HT1080 (cell line): ENCODE data around the gene PP2D1. TPM values are rescaled to one million over a fixed set of nuclear protein-coding genes. Genes with fewer than 3 reads are reported as not detected.
"Not testable (repeated sequence)": the region's sequence is repeated elsewhere in the genome, so short reads cannot be mapped to it uniquely, and the experiment has no call there.

Experiments used
- DNase-seq: peaks from one replicate; pipeline ENCODE4 v3.0.0-alpha.2; 2015; ENCODE audit warnings: low read depth
- polyA plus RNA-seq, 2 experiments: library from polyadenylated mRNA; depleted of rRNA; stranded (reverse); fragments of >200 nt; gene quantifications; 2 replicates each; pipeline ENCODE4 v1.2.3, GENCODE V29; 2015
- total RNA-seq: library from RNA; depleted of rRNA; stranded (reverse); fragments of >200 nt; shearing (Covaris generic); gene quantifications from 2 replicates; pipeline ENCODE4 v1.2.3, GENCODE V29; 2014; rRNA removed

Gene PP2D1, protein sequence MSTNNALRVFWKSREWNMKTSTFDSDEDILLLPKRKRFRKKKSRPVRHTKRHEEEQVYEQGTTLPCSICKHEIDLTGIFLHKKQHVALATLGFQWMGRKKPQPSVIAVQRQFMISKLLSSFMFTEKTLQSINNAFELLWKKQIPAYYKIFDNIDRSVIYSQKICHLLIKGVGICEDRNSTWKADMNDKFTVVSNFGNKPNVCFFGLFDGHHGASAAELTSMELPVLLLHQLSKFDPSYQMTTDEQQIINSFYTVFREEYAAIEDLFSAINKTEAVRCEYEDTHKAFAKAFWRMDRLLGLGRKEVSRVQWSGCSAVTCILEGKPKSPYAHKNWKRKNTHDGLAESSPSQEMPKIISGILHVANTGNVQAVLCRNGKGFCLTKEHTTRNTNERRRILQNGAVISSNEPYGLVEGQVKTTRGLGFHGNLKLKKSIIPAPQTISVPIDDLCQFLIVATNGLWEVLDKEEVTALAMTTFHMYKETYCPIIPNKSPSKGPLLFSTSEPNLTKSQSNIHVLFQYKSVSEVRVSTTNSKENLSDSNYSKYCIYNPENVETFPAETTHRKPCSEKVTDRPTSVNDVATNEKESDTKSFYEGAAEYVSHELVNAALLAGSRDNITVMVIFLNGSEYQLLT
- total RNA-seq, result not detected in 2 replicates
- polyA plus RNA-seq (2015; cell fraction: cytosol; rRNA removed), result not detected in 2 replicates
- not detected in 2 replicates for polyA plus RNA-seq (2015; cell fraction: nucleus; rRNA removed)

DNA sequence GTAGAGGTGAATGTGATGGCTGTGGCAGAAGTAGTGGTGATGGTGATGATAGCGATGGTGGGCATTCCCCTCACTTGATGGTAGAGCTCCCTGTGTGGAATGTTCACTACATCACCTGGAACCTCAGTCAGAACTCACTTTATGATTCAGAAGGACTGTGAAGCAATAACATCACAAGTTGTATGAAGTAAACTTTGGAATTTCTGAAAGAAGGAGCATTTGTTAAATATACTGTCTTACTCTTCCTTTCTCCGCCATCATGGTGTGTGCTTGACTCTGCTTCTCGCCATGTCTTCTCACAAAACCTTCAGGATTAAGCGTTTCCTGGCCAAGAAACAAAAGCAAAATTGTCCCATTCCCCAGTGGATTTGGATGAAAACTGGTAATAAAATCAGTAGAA is at the start of gene PP2D1:
PP2D1 (minus strand) TSS at position 101 of the 400 bp plus-strand sequence. CDS start 192 bp downstream, outside the sequence.
- DNase-seq, result no peak

DNA sequence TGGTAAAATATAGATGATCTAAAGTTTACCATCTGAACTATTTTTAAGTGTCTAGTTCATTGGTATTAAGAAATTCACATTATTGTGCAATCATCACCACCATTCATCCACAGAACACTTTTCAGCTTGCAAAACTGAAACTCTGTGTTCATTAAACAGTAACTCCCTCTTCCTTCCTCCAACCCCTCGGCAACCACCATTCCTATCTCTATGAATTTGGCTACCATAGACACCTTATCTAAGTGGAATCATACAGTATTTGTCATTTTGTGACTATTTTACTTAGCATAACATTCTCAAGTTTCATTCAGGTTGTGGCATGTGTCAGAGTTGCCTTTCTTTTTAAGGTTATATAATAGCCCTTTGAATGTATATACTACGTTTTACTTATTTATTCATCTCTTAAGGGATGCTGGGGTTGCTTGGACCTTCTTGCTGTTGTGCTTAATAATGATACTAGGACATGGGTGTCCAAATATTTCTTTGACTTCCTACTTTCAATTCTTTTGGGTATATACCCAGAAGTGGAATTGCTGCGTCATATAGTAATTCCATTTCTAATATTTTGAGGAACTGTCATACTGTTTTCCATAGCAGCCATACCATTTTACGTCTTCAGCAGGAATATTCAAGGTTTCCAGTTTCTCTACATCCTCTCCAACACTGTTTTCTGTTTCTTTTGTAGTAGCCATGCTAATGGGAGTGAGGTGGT is 49.1 kb upstream of the PP2D1 start:
- DNase-seq, result peak; percentile 8

DNA sequence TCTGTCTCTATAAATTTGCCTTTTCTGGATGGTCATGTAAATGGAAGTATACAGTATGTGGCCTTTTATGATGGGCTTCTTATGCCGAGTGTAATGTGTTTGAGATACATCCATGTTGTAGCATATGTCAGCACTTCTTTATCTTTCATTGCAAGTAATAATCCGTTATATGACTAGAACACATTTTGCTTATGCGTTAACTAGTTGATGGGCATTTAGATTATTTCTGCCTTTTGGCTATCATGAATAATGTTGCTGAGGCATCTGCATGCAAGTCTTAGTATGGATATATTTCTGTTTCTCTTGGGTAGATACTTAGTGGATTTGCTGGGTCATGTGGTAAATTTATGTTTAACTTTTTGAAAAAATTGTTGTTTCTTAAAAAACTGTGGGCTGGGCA is 47.9 kb upstream of the PP2D1 start:
- DNase-seq, result no peak

DNA sequence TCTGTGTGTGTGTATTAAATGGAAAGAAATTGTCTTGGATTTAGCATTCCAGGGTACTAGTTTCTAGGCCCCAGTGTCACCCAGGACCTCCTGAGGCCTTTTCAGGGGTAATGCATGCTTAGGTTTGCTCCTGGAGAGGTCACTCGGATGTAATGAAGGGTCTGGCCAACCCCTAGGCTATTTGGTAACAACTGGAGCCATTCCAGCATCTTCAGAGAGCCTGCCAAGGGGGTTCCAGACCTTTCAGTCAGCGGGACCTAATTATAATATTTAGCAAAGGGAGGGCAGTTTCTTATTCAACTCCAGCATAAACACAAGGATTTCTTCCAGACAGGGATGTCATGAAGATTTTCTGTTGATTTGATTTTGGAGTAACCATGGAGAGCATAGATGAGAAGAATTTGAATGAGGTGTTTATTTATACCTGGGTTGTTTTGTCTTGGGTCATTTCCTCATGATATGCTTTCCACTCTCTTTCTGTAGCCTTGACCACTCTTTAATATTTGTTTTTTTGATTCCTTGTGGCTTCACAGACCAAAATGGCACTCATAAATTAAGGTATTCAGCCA is 45.6 kb upstream of the PP2D1 start:
- DNase-seq, result peak; percentile 6

DNA sequence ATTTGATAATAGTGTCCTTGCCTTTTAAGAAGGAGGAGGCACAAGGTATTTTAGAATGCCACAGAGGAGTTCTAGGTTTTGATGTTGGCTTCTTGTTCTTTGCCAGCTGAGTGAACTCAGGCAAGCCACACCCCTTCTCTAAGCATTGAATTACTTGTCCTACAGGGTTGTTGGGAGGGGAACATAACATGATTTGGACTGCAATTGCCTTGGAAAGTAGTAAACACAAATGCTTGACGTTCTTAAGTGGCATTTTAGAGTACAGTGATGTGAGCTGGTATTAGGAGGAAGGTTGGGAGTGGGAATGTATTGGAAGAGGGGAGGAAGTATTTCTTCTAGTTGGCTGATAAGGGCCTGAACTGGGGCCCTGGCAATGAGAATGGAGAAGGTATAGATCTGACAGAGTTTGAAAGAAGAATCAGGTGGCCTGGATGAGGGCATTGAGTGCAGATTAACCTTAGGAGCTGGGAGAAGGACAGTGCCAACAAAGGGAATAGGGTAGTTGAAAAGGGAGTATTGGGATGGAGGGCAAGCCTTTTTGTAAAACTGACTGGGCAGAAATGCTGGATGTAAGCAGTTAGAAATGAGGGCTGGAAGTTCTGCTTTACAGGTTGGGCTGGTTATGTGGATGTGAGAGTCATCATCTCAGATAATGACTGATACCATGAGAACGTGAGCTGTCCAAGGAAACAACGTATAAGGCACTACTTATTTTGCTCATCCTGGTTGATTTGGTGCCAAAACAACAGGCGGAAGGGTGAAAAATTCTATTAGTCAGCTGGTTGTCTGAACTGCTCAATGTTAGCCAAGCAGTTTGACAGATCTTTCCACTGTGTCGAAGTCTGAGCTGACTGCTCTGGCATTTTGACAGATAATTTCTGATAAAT is 44.9 kb upstream of the PP2D1 start:
- DNase-seq, result peak; percentile 94

DNA sequence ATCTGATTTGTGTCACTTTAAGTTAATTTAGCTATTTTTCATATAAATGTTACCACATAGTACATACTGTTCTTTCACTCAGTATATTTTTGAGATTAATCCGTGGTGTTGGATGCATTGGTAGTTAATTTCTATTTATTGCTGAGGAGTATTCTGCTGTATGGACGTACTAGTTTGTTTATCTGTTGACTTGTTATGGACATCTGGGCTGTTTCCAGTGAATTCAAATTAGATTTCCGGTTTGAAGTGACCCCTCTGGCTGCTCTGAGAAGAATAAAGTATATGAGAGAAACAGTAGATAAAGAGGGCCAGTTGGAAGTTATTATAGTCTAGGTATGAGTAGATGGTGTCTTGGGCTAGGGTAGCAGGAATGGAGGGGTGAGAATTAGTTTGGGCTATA is 43.8 kb upstream of the PP2D1 start:
- no peak for DNase-seq

DNA sequence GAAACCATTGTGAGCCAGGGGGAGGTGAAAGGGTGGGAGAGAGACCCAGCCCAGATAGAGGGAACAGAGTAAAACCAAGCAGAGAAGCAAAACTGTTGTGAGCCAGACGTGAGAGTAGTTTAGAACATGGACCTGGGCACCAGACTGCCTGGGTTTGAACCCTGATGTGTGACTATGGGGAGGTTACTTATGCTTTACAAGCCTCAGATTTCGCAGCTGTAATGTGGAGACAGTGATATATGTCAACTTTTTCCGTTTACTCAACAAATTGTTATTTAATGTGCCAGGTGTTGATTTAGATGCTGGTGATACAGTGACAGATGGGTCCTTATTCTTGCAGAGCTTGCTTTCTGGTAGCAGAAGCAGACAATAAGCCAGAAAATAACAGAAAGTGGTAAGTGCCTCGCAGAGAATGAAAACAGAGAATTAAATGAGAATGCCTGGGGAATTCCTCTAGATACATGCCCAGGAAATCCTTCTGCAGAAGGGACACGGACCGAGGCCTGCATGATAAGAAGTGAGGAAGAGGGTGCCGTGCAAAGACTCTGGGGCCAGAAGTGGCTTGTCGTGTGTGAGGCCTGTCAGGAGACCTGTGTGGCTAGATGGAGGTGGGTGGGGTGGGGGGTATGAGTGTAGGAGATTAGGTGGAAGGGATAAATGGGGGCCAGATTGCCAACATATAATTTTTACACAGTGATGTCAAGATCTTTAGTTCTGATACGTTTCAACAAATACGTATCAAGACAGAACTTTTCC is 43.1 kb upstream of the PP2D1 start:
- DNase-seq, result no peak

DNA sequence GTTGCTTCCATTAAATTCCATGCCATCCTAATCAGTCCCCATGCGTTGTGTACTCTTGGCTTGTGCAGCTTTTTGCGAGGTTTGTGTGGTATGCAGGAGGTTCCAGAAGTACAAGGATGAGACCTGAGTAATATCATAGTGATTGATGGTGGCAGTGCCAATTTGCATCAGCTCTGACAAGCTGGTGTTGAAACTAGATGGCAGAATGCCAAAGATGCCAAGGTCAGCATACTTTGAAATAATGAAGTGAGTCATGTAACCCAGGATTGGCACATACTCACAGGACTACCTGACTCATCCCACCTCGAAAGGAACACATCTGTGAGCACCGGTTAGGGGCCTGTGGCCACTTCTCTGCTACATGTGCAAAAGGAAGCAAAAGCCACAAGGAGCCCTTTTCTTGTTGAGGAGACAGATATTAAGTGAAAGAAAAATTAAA is 42.5 kb upstream of the PP2D1 start:
- peak; percentile 99 for DNase-seq

DNA sequence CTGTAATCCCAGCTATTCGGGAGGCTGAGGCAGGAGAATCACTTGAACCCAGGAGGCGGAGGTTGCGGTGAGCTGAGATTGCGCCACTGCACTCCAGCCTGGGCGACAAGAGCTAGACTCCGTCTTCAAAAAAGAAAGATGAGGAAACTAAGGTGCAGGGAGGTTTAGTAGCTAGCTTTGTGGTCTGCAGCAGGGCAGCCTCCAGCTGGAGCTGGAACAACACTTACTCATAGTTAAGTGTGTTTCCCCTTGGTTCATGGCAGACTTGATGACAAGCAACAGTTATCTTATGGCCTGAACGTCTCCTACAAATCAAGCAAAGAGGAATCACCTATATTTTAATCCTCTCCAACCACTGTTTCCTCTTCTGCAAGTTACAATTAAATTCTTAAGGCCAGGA is 40.8 kb upstream of the PP2D1 start:
- peak; percentile 30 for DNase-seq

DNA sequence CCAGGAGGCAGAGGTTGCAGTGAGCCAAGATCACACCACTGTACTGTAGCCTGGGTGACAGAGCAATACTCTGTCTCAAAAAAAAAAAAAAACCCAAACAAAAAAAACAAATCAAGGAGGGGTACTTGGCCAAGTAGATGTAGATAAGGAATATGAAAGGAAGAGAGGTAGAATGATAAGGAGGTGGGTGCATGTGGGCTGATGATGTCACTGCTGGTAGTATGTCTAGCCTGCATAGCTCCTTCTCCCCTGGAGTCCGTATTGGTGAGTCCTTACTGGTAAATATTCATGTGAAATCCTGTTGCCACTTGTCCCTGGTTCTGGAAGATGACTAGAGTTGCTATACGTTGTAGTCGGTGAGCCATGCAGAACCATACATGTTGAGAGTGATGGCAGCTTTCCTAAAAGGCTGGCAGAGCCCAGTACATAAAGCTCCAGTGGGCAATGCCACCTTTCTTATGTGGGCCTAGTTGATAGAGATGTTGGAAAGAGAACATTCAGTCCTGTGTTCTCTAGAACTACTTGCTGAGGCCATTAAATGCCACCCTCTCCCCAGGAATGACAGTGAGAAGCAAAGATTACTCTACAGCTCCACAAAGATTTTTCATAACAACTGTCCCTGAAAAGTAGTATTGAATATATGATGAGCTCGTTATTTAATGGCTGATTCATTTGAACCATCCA is 39.2 kb upstream of the PP2D1 start:
- no peak for DNase-seq

DNA sequence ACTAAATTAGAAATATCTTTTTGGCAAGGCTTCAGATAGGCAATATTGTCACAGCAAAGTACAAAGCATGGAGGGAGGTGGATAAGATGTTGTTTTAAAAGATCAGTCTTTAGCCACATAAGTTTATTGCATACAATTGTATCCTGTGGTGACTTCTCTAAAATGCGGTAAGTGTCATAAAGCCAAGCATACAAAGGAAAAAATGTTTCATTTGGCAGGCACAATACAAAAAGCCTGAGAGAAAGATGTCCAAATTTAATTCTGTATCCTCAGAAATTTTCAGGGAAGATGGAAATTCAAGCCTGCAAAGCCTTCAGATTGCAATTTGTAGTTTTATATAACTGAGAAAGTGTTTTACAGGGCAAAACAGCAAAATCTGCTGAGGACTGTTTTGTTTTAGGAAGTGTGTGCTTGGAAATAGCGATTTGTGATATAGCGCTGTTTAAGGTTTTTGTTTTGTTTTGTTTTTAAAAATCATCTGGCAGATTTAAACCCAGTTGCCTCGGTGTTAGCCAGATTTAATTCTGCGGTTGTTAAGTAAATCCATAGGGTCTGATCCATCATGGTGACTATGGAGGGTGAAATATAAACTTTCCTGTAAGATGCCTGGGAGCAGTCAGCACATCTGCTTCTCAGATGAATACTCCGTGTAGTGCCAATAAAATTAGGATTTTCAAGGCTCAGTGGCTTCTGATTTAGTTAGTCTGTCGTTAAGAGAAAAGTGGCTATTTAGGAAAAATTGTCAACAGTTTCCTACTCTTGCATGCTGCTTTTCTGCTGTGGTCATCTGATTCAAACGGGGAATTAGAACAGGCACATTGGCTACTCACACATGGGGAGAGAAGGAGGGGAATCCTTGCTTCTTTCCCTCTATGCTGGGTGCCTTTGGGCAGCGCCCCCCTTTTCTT is 36.2 kb upstream of the PP2D1 start:
- DNase-seq, result no peak

DNA sequence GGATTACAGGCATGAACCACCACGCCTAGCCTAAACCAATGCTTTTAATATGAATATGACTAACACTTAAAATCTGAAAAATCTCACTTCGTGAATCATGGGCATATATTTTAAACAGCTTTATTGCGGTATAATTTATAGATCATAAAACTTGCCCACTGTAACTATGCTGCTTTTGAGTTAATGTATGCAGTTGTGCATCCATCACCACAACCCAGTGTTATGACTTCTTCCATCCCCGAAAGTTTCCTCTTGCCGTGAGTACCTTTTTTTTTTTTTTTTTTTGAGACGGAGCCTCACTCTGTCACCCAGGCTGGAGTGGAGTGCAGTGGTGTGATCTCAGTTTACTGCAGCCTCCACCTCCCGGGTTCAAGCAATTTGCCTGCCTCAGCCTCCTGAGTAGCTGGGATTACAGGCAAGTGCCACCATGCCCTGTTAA is 35.3 kb upstream of the PP2D1 start:
- DNase-seq, result no peak

DNA sequence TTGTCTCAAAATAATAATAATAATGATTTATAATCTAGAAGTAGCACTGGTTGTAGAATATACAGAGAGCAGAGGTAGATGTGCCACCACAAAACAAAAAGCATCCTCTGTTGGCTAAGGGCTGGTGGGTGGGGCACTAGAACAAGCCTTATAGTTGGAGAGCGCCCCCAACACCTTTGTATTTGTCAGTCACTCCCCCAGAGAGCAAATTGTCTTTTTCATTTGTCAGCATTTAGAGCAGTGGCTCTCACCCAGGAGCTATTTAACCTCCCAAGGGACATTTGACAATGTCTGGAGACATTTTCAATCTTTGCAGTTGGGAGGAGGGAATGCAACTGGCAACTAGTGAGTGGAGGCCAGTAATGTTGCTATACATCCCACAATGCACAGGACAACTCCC is 34.5 kb upstream of the PP2D1 start:
- DNase-seq, result no peak

DNA sequence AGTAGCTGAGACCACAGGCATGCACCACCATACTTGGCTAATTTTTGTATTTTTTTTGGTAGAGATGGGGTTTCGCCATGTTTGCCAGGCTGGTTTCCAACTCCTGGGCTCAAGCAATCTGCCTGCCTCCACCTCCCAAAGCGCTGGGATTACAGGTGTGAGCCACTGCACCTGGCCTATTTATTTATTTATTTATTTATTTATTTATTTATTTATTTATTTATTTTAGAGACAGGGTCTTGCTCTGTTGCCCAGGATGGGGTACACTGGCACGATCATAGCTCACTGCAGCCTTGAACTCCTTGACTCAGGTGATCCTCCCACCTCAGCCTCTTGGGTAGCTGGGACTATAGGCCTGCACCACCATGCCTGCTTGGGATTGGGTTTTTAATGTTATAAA is 33.1 kb upstream of the PP2D1 start:
- not testable (repeated sequence) for DNase-seq

DNA sequence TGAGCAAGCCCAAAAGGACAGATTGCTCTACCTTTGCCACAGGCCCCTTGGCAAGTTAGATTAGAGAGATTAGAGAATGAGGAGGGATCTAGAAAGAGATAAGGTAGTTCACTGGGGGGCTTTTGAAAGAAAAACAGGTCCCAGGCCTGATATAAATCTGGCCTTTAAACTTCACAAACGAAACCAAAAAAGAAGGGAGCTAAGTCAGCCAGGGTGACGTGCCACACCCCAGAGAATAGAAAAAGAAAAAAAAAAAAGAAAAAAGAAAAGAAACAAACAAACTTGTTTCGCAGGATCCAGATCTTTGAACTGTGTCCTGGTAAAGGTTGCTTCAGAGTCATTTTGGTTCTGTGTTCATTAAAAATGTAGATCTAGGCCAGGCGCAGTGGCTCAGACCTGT is 31.8 kb upstream of the PP2D1 start:
- no peak for DNase-seq

DNA sequence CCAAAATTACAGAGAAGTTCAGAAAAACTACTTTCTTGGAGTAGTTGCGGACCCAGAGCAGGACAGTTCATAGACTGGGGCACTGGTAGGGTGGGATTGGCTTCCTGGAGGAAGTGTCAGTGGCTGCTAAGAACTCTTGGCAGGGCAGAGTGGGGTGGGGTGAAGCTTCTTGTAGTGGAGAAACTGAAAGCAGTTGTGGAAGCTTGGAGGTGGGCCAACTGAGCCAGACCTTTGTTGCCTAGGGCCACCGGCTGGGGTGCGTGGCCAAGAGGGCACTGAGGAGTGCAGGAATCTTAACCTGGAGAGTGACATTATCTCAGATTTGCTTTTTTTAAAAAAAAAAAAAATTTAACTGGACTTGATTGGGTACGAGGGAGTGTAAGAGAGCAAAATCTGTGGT is 31.3 kb upstream of the PP2D1 start:
- peak; percentile 21 for DNase-seq

DNA sequence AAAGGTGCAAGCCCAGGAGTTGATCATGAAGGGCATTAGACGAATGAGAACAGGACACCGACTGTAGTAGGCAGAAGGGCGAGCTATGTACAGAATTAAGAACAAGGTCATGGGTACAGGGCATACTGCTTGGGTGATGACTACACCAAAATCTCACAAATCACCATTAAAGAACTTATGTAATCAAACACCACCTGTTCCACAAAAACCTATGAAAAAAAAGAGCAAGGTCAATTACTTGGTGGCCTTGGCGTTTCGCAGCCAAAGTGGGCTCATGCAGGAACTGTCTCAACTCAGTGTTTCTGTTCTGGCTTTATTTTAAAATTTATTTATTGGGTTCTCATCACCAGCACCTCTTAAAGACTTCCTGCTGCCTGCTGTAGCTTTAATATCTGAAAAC is 30.3 kb upstream of the PP2D1 start:
- DNase-seq, result no peak

DNA sequence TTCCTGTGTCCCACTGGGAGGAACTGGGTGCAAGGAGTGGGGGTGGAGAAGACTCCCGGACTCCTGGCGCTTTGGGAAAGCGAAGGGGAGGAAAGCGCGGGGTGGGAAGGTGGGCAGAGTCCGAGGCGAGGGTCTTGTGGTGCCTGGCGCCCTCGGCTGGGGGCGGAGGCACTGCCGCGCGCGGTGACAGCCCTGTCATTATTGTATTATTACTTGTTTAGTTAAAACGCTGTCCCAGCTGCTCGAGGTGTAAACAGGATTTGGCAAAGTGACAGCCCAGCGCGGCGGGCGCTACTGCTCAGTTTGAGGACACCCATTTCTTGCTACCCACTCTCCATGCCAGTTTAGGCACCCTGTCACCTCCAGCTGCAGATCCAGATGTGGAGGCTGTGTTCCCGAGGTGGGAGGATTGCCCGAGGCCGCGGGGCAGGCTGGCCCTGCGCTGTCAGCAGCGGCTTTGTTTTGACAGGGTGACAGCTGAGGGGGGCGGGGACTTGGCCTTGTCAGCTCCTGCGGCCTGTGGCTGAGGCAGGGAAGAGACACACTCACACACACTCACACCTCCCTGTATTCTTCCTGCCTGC is 29.2 kb upstream of the PP2D1 start:
- DNase-seq, result peak; percentile 80
